KBM-7 (cell line): Measurements from ENCODE around the gene TCP11.
A peak's percentile ranks its signal among the peaks of the same experiment; 100 is the strongest.
"Not testable (repeated sequence)": the region's sequence is repeated elsewhere in the genome, so short reads cannot be mapped to it uniquely, and the experiment has no call there.

ENCODE experiments used
- DNase-seq: peaks from one replicate; pipeline ENCODE4 v3.0.0-alpha.2; 2015
- in situ Hi-C: fragments of 300-500 bp; cut with MboI; formaldehyde crosslinking; loops from 2 replicates; pipeline ENCODE4 v1.14.3; 2020; ENCODE audit warnings: low sequenced_read_pairs, low pct_unique_long_range_greater_than_20kb, mixed read lengths

TCP11 gene

DNA sequence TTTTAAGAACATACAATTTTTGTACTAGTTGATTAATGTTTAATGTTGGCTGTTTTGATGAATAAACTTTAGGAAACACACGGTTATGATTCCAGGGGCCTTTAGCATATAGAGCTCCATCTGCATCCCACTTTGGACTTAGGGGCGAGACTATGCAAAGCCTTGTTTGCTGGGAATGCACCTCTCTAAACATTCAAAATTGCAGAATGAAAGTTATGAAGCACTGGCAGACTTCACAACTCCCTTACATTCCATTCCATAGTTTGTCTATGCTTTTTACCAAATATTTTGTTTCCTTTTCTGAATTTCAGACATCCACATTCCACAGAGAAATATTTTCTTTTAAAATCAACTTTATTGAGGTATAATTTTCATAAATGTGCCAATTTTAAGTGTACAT, 10.3 kb upstream of the TCP11 start:
- DNase-seq: no peak
- in situ Hi-C loops: no loop called here

DNA sequence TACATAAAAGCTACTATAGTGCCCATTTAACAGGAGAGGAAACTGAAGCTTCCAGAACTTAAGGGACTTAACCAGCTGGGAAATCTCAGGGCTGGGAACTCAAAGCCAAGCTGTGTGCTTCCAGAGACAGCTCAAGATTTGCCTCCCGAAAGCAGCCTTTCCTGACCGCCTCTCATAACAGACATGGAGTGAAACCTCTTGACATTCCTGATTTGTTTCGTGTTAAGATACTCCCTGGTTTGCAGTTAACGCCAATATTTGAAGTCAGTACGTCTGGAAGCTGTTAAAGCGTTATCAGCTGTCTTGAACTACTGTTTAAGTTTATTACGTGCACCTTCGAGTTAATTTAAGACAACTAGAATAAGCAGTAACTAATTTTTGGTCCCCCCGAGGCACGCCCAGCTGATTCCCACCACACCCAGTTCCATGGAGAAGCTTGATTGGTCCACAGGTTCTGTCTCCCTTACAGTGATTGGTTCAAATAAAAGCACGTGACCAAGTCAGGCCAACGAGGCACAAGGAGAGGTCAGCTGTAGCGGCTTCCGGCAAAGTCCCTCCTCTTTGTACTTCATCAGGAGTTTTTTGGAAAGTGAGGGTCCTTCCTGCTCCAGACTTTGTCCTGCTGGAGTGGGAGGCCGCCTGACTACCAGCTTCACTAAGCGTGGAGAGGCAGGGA, 8.9 kb upstream of the TCP11 start:
- no peak for DNase-seq
- in situ Hi-C loops: no loop called here

DNA sequence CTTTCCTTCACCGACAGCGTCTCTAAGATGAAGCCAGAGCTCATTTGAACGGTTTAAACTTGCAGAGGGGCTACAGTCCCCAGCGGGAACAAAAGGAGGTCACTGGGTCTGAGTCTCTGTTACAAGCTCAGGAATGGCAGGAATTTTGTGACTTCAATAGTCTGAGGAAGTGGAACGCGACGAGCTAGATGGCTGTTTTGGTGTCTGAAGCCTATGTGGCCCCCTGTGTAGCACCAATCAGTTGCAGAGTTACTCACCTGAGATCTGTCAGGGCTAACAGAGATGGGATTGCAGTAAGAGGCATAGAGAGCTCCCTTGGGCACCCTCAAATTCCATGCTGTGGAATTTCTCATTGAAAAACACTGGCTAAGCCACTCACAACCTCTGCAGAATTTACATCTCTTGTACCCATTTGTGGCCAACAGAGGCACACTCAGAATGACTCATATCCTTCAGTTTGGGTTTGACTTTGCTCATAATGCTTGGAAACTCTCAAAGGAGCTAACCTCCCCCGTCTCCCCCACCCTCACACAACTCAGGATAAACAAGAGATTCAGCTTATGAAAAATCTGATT, 7.1 kb upstream of the TCP11 start:
- in situ Hi-C loops: no loop called here
- no peak for DNase-seq

DNA sequence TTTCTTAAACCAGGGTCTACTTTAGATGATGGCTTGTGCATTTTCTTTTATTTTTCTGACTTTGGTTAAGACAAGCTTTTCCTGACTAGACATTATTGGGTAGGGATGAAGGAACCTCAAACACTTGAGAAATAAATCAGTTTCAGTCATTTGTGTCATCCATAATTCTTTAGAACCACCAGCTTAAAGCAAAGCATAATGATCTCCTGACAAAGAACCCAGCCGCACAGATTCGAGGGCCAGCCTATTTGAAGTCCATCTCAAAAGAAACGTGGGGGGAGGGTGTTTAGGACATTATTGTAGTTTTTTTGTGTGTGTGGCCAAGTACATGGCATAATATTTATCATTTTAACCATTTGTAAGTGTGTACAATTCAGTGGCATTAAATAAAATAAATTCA, 6.3 kb upstream of the TCP11 start:
- in situ Hi-C loops: no loop called here
- no peak for DNase-seq

DNA sequence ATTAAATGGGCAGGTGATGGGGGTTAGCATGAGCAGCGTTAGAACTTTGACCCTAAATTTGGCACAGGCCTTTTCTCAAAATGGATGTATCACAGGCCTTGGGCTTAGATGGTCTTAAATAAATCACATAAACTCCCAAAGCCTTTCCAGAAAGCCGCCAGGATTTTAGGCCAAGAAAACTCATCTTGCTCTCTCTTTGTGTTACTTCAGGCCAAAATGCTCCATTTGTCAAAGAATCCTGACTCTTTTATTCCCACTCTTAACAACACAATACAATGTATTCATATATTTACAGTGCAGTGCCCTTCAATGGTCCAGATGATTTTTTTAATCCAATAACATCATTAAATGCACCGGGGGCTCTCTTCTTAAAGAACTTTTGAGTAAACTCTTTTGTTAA, 5.9 kb upstream of the TCP11 start:
- no peak for DNase-seq
- in situ Hi-C loops: no loop called here

DNA sequence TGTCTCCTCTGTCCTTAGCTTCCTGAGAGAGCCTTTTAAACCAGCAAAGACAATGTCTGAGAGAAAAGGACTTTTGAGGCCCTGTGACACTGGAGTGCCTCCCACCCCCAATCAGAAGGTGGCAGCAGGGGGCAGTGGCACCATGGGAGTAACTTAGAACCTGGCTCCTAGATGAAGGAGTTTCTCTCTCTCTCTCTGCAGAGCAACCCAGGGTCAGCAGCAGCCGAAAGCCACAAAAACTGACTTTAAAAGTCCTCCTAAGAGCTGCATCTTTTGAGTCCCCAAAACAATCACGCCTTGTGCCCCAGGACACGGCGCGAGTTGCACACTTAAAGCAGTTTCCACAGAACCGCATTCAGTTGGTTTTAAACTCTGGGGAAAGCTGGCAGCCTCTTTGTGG, 5.3 kb upstream of the TCP11 start:
- DNase-seq: peak; percentile 55
- in situ Hi-C loops: no loop called here

DNA sequence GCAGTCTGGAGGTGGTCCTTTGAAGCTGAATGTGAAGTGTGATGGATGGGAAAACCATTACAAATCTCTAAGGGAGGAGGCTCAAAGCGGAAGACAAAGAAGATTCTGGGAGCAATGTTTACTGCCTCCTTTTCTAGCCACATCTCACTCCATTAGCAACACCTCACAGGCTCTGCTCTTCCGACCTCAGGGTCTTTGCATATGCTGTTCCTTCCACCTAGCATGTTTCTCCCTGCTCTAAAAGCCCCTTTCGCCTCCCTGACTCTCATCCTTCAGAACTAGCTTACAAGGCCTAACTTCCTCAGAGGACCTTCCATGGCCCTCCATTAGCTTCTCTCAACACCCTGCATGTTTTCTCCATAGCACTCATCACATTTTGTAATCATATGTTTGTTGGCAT, 4.6 kb upstream of the TCP11 start:
- in situ Hi-C loops: no loop called here
- DNase-seq: no peak

DNA sequence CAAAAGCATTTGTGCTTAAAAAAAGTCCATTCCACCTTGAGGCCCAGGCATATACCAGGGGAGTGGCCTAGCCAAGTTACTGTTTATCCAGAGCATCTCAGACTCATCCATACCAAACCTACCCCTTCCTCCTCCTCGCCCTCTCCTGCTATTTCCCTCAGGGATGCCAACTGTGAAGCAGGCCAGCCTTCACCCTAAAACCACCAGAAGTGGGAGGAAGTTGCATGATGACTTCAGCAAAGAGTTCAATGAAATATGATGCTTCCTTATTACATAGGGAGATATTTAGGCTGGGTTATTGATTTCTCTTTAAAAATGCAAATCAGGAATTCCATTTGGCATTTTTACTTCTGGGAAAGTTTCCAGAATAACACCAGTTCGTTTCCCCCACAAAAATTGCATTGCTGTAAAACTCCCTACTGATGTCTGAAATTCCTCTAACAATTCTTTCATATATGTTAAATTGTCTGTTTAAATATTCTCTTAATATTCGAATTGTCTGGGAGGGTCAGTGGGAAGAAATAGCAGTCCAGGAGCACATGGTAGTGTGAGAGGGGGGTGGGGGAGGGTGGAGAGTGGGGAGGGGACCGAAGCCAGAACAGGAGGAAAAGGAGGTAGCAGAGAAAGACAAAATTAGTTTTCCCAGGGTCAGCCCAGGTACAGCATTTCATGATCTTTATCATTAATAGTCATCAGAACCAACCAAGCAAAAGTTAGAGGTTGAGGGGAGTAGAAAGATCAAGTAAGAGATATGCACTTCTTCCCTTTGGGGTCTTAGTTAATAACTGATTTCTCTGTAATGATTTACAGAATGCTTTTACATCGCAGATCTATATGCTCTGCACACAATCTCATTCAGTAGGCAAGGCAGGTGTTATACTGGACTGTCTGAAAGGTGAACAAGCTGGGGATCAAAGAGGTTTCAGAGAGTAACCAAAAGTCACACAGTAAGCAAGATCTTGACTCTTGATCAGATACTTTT, 1.7 kb upstream of the TCP11 start:
- in situ Hi-C loops: no loop called here
- DNase-seq: peak; percentile 40

DNA sequence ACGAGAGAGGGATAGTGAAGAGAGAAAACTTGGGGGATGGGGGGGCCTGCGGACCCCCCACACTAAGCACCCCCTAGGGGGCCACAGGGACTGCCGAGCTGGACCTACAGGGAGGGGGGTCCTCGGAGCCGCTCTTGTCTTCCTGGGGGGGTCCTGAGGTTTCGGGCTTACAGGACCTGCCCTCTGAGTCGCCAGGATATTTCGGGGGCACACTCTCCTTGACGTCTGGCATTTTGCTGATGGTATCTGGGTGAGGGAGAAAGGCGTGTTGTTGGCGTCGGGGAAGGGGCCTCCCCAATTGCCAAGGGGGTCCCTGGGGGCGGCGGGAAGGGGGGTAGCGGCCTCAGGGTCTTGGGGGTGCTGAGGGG, 516 bp downstream of the TCP11 start:
- in situ Hi-C loops: no loop called here
- DNase-seq: no peak

DNA sequence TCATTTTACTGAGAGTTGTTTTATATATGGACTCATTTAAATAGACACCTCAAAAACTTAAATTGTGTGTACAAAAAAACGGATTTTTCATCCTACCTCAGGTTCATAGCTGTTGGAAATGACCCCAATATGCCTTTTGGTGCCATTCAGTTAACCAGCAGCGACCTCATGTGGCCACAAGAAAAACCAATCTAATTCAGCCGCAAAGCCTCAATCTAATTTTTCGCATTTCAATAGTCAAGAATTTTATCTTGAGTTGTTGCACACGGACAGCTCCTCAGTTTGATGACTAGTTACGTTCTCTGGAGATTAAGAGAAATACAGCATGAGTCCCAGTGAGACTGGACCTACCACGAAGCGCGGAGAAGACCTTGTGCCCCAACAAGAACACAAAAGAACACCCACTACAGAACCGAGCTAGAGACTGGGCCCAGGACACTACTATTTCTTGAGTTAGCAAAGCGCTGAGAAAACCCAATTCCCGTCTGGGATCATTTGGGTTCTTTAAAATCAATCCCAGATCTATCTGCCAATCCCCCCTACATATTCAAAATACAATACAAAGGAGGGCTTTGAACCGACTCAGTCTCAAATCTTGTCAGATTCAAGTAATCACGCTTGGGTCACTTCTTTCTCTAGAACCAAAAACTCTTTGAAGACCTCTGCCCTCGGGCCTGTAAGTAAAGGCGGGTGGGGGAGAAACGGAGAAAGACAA, 1.1 kb downstream of the TCP11 start:
- DNase-seq: peak; percentile 70
- in situ Hi-C loops: no loop called here

DNA sequence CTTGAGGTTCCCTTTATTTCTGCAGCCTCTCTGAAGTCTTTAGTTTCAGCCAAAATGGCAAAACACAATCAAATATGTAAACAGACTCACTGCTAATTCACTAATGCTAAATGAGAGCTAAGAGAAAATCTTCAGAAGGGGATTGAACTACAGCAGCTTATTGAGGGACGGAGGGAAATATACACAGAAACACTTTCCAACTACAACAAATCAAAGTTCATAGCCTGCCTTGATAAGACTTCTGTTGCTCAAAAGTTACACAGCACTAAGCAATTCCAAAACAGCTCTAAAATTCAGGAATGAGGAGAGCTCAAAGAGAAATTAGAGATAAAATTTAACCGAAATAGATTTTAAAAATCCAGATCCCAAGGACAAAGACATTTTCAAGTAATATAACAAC, 1.7 kb downstream of the TCP11 start:
- in situ Hi-C loops: no loop called here
- no peak for DNase-seq

DNA sequence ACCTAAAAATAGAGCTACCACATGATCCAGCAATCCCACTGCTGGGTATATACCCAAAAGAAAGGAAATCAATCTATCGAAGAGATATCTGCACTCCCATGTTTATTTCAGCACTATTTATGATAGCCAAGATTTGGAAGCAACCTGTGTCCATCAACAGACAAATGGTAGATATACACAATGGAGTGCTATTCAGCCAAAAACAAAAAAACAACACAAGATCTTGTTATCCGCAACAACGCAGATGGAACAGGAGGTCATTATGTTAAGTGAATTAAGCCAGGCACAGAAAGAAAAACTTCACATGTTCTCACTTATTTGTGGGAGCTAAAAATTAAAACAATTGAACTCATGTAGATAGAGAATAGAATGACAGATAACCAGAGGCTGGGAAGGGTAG, 2.9 kb downstream of the TCP11 start:
- DNase-seq, in situ Hi-C loops: not testable (repeated sequence)

DNA sequence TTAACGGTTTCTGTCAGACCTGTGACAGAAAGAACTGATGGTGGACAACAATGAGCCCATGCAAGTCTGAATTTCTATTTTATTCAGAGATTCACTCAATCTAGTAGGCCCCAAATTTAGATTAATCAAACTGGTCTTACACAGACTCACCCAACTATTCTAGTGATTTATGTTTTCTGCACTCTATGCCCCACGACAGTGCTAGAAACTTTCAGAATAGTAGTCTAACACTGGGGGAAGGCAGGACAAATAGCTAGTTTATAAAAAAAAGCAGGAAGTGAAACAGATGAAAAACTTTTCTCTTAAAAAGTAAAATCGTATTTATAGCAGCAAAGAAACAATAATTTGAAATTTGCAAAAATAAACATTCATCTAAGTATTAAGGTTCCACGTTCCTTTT, 5.0 kb downstream of the TCP11 start:
- no peak for DNase-seq
- in situ Hi-C loops: no loop called here

DNA sequence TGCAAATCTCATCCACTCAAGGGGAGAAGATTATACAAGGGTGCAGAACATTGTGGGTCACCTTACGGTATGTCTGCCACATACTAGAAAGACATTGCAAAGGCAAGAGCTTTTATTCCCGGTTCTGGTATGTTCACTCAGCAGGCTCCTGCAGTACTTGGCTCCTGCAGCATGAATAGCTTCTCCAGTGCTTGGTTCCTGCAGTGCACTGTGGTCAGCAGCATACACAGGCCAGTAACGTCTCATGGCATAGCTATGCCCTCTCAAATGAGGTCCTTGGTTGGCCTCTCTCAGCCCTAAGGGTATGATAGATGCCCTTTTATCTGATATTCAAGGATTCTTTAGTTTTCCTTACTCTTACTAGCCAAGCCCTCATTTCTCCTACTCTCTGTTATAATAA, 12.6 kb downstream of the TCP11 start:
- in situ Hi-C loops: no loop called here
- no peak for DNase-seq

DNA sequence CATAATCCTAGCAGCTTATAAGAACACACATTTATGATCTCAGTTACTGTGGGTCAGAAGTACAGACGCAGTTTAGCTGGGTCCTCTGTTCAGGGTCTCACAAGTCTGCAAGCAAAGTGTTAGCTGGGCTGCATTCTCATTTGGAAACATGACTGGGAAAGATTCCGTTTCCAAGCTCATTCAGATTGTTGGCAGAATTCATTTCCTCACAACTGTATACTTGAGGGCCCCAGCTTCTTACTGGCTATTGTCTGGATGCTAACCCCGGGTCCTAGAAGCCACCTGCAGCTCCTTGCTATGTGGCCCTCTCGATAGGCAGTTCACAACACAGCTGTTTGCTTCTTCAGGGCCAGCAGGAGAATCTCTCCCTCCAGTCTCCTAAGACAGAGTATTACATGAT, 13.1 kb downstream of the TCP11 start:
- in situ Hi-C loops: no loop called here
- DNase-seq: no peak

DNA sequence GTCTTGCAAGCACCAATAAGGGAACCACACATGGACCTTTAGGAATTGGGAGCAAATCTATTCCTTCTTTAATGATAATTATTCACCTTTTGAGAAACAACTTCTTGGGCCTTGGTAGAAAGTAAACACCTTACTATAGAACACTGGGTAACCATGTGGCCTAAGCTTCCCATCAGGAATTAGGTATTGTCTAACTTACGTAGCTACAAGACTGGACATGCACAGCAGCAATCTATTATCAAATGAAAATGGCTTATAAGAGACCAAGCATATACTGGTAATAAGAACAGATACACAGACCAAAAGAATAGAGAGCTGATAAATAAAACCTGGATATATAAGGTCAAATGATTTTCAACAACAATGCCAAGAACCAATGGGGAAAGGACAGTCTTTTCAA, 16.8 kb downstream of the TCP11 start:
- DNase-seq: no peak
- in situ Hi-C loops: no loop called here

DNA sequence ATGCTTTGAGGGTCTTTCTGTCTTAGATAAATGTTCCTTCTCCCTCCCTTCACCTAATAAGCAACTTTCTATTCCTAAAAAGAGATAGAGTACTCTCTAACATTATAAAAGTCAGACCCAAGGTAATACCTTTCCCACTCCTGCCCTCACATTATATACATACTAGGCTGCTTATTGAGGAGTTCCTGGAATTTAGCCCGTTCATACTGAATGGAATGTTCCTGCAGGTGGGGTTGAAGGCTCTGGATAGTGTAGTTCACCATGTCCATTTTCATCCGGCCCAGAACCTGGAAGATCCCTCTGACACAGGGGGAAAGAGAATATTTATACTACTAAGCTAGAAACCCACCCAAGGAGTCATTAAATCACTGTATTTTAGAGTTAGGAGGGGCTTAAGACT, 20.4 kb downstream of the TCP11 start:
- DNase-seq: no peak
- in situ Hi-C loops: no loop called here

DNA sequence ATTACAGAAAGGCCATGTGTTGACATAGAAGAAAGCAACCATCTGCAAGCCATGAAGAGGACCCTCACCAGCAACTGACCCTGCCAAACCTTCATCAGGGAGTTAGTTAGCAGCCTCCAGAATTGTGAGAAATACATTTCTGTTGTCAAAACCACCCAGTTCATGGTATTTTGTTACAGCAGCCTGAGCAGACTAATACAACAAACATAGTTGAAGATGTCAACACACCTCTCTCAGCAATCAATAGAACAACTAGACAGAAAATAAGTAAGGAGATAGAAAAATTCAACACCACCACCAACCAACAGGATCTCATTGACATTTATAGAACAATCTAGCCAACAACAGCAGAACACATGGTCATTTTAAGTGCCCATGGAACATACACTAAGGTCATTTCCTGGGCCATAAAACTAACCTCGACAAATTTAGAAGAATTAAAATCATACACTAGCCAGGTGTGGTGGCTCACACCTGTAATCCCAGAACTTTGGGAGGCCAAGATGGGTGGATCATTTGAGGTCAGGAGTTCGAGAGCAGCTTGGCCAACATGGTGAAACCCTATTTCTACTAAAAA, 32.7 kb downstream of the TCP11 start:
- in situ Hi-C loops: no loop called here
- no peak for DNase-seq

DNA sequence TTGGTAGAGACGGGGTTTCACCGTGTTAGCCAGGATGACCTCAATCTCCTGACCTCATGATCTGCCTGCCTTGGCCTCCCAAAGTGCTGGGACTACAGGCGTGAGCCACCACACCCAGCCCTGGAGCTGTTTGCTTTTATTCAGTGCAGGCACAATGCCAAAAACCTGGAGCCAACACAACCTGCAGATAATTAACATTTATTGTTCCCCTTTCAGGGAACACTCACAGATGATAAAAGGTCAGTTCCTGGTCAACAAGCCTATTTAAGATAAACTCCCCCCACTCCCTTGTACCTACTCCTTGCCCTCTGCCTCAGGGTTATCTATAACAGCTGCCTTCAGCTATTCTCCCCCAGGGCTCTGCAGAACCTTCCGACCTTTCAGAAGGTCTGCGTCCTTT, 33.4 kb downstream of the TCP11 start:
- in situ Hi-C loops, DNase-seq: not testable (repeated sequence)
